ENCODE results near the gene DDR2. TPM values are rescaled to one million over a fixed set of nuclear protein-coding genes. Genes with fewer than 3 reads are reported as not detected.

Gene DDR2
- total RNA-seq, 1 donor, result 384 TPM

DNA sequence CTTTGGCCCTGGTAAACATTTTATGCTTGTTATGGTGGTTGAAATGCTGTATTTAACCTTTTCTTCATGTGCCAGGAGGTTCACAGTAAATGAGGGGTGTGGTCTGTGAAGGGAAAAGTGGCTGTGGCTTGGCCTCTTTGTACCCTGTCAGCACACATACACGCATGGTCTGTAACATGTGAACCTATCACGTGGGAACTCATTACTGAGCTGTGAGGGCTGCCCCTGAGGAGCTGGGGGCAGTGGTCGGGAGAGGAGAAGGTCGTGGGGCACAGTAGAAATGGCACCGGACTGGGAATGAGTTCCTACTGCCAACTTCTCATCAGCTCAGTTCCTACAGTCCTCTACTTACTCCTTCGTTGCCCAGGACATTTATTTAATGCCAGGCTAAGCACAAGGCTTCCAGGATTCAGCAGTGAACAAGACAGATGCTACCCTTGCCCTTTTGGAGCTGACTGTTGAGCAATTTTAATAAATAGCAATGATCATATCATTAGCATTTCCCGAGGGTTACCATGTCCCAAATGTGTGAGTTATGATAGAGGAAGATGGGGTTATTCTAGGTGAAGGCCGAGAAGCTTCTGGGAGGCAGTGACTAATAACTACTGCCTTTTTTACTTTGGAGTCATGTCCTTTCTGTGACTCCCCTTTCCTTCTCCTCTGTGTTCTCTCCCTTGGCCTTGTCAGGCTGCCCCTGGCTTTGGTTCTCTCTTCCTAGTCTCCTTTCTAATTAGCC lies 38.8 kb downstream of the DDR2 start:
- Histone ChIP-seq H3K27me3 (ENCODE audit: insufficient read depth, low read length) (no peaks in the 10 kb centered on the region), H2AFZ (ENCODE audit: low read length) (no peak overlapping the region), H4K20me1 (ENCODE audit: insufficient read depth, low read length) (peaks cover 28% of the 10 kb centered on the region), H3K9me3 (ENCODE audit: low read depth, low read length) (no peaks in the 10 kb centered on the region), H3K4me2 (ENCODE audit: insufficient read depth, low read length) (peak overlapping the region; percentile 12), H3K27ac (ENCODE audit: low read depth, low read length) (peak overlapping the region; percentile 84), H3K36me3 (ENCODE audit: insufficient read depth, low read length) (peaks cover 3% of the 10 kb centered on the region), H3K79me2 (ENCODE audit: insufficient read depth, low read length) (peaks cover 90% of the 10 kb centered on the region), H3K4me1 (ENCODE audit: insufficient read depth, low read length) (peaks cover 50% of the 10 kb centered on the region), H3K4me3 (ENCODE audit: insufficient read depth, low read length) (no peak overlapping the region)
- no peak for DNase-seq (ENCODE audit: insufficient read length, low spot score, missing footprints)
- TF ChIP-seq CTCF (IDR thresholded peaks at IDR 0.05; ENCODE audit: extremely low read depth, low read depth, low read length), result no peak

DNA sequence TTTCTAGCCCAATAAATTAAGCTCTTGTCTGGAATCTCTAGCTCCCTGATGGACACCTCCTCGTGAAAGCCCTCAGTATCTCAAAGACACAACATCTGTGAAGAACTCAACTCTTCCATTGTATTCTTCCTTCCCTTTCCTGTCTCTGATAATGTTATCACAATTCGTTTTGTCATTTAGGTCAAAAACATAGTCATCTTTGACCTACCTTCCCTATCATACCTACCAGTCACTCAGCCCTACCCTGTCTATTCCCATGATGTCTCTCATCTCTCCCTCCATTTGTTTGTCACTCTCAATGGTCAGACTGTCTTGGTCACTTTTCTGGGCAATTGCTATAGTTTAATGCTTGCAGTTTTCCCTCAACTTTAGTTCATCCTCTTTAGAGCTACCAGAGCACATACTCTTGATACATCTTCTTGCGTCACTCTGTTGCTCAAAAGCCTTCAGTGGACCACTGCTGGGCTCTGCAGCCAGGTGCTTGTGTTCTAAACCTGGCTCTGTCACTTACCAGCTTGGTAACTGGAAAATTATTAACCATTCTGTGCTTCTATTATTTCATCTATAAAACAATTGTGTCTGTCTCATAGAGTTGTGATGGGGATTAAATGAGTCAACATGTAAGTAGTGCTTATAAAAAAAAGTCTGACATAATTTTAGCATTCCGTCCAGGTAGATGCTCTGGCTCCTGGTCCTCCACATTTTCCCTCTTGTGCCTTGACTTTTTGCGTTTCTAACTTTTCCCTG lies 39.6 kb downstream of the DDR2 start:
- peaks cover 54% of the 10 kb centered on the region for H3K4me1 ChIP-seq (ENCODE audit: insufficient read depth, low read length)
- no peaks in the 10 kb centered on the region for H3K9me3 ChIP-seq (ENCODE audit: low read depth, low read length)
- H3K36me3 ChIP-seq (ENCODE audit: insufficient read depth, low read length), result peaks cover 3% of the 10 kb centered on the region
- H3K27ac ChIP-seq (ENCODE audit: low read depth, low read length), result peak overlapping the region; percentile 84
- no peak for DNase-seq (ENCODE audit: insufficient read length, low spot score, missing footprints)
- H2AFZ ChIP-seq (ENCODE audit: low read length), result no peak overlapping the region
- no peak overlapping the region for H3K4me3 ChIP-seq (ENCODE audit: insufficient read depth, low read length)
- no peaks in the 10 kb centered on the region for H3K27me3 ChIP-seq (ENCODE audit: insufficient read depth, low read length)
- H3K4me2 ChIP-seq (ENCODE audit: insufficient read depth, low read length), result peak overlapping the region; percentile 12
- no peak for TF ChIP-seq CTCF (IDR thresholded peaks at IDR 0.05; ENCODE audit: extremely low read depth, low read depth, low read length)
- peaks cover 31% of the 10 kb centered on the region for H4K20me1 ChIP-seq (ENCODE audit: insufficient read depth, low read length)
- peaks cover 92% of the 10 kb centered on the region for H3K79me2 ChIP-seq (ENCODE audit: insufficient read depth, low read length)

- Histone ChIP-seq H2AFZ (ENCODE audit: low read length) (no peak overlapping the region), H3K9me3 (ENCODE audit: low read depth, low read length) (no peaks in the 10 kb centered on the region), H3K4me3 (ENCODE audit: insufficient read depth, low read length) (no peak overlapping the region), H3K36me3 (ENCODE audit: insufficient read depth, low read length) (peaks cover 3% of the 10 kb centered on the region), H3K4me1 (ENCODE audit: insufficient read depth, low read length) (peaks cover 62% of the 10 kb centered on the region), H3K27me3 (ENCODE audit: insufficient read depth, low read length) (no peaks in the 10 kb centered on the region), H3K4me2 (ENCODE audit: insufficient read depth, low read length) (peak overlapping the region; percentile 1), H4K20me1 (ENCODE audit: insufficient read depth, low read length) (peaks cover 31% of the 10 kb centered on the region), H3K79me2 (ENCODE audit: insufficient read depth, low read length) (peaks cover 92% of the 10 kb centered on the region), H3K27ac (ENCODE audit: low read depth, low read length) (peak overlapping the region; percentile 84)
- TF ChIP-seq CTCF (IDR thresholded peaks at IDR 0.05; ENCODE audit: extremely low read depth, low read depth, low read length), result no peak
- no peak for DNase-seq (ENCODE audit: insufficient read length, low spot score, missing footprints)
These were observed 40.5 kb downstream of the DDR2 start for GRCh38 chr1:162672622-162673260.
